Parathyroid adenoma (tissue), 2 donors: ENCODE measurements around the gene UBE2H.
"Not testable (repeated sequence)": the region's sequence is repeated elsewhere in the genome, so short reads cannot be mapped to it uniquely, and the experiment has no call there.

Experiments used
- H2AFZ ChIP-seq: fragments of 300-600 bp; sonication (generic); one replicate; pipeline ENCODE4 v1.7.0; 2017; ENCODE audit warnings: antibody characterized with exemption, mild to moderate bottlenecking
- H3K27ac ChIP-seq: fragments of 300-600 bp; sonication (generic); one replicate; pipeline ENCODE4 v1.7.0; 2017
- H3K27me3 ChIP-seq: fragments of 300-600 bp; sonication (generic); one replicate; pipeline ENCODE4 v1.7.0; 2017; ENCODE audit warnings: low read length; ENCODE audit not compliant: control insufficient read depth, insufficient read depth
- H3K36me3 ChIP-seq: fragments of 300-600 bp; sonication (generic); one replicate; pipeline ENCODE4 v1.7.0; 2017; ENCODE audit warnings: low read length; ENCODE audit not compliant: control insufficient read depth, insufficient read depth
- H3K4me1 ChIP-seq: fragments of 300-600 bp; sonication (generic); one replicate; pipeline ENCODE4 v1.7.0; 2017; ENCODE audit warnings: control low read depth
- H3K4me2 ChIP-seq: fragments of 300-600 bp; sonication (generic); one replicate; pipeline ENCODE4 v1.7.0; 2017; ENCODE audit warnings: low read length
- H3K4me3 ChIP-seq: fragments of 300-600 bp; sonication (generic); one replicate; pipeline ENCODE4 v1.7.0; 2017; ENCODE audit warnings: low read depth, low read length
- H3K79me2 ChIP-seq: fragments of 300-600 bp; sonication (generic); one replicate; pipeline ENCODE4 v1.7.0; 2017; ENCODE audit warnings: control low read depth
- H3K9ac ChIP-seq: fragments of 300-600 bp; sonication (generic); one replicate; pipeline ENCODE4 v1.7.0; 2017; ENCODE audit warnings: mild to moderate bottlenecking
- H3K9me3 ChIP-seq: fragments of 300-600 bp; sonication (generic); one replicate; pipeline ENCODE4 v1.7.0; 2017; ENCODE audit warnings: low read length; ENCODE audit not compliant: control insufficient read depth
- TF ChIP-seq, protein P1 (sequence below): fragments of 300-600 bp; sonication (generic); IDR thresholded peaks from one replicate; pipeline ENCODE4 v1.7.0; 2017; ENCODE audit warnings: antibody characterized with exemption, mild to moderate bottlenecking
- donor health status: primary hyperparathyroidism.

Gene UBE2H

DNA sequence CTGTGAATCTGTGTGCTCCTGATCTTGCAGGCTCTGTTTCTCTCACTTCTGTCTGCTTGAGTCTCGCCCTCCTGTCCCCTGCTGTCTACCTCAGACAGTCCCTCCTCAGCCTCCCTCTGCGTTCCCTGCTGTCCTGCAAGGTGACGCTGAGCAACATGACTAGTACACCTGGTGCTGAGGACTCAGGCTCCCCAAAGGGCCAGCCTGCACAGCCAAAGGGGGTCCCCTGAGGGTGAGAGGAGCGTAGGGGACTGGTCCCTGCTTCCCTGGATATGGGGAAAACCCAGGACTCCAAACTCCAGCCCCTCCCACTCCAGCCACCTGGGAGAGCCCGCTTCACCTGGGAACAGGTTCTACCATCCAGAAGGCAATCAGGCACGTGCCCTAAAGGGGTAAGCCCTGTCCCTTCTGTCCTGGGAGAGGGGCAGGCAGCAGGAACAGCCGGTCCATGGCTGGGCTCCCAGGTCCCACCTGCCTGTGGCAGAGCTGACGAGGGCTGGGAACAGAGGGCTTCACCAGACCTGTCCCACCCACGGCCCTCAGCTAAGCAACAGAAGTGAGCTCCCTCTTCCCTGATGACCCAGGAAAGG is 156.5 kb downstream of the UBE2H start:
- no peak overlapping the region for H3K4me2 ChIP-seq
- H3K27ac ChIP-seq: no peak overlapping the region
- H3K9ac ChIP-seq: no peak overlapping the region
- H3K9me3 ChIP-seq: no peaks in the 10 kb centered on the region
- no peak overlapping the region for H2AFZ ChIP-seq
- H3K27me3 ChIP-seq: no peaks in the 10 kb centered on the region
- TF ChIP-seq, protein P1, sequence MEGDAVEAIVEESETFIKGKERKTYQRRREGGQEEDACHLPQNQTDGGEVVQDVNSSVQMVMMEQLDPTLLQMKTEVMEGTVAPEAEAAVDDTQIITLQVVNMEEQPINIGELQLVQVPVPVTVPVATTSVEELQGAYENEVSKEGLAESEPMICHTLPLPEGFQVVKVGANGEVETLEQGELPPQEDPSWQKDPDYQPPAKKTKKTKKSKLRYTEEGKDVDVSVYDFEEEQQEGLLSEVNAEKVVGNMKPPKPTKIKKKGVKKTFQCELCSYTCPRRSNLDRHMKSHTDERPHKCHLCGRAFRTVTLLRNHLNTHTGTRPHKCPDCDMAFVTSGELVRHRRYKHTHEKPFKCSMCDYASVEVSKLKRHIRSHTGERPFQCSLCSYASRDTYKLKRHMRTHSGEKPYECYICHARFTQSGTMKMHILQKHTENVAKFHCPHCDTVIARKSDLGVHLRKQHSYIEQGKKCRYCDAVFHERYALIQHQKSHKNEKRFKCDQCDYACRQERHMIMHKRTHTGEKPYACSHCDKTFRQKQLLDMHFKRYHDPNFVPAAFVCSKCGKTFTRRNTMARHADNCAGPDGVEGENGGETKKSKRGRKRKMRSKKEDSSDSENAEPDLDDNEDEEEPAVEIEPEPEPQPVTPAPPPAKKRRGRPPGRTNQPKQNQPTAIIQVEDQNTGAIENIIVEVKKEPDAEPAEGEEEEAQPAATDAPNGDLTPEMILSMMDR: no peak
- H3K79me2 ChIP-seq: no peaks in the 10 kb centered on the region
- no peaks in the 10 kb centered on the region for H3K4me1 ChIP-seq
- no peak overlapping the region for H3K4me3 ChIP-seq
- H3K36me3 ChIP-seq: no peaks in the 10 kb centered on the region

DNA sequence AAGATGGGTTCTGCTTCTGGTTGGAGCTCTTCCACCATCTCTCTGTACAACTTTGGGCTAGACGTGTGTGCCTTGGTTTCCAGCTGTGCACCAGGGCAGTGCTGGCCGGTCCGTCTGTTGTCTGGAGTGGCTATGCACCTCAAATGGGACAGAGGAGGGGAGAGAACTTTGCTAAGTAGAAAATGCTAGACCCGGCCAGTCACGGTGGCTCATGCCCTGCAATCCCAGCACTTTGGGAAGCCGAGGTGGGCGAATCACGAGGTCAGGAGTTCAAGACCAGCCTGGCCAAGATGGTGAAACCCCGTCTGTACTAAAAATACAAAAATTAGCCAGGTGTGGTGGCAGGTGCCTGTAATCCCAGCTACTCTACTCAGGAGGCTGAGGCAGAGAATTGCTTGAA is 158.3 kb downstream of the UBE2H start:
- H3K36me3 ChIP-seq, H3K27ac ChIP-seq, H3K9ac ChIP-seq, H3K4me3 ChIP-seq, H3K4me2 ChIP-seq, H2AFZ ChIP-seq, H3K4me1 ChIP-seq, H3K79me2 ChIP-seq, H3K27me3 ChIP-seq, H3K9me3 ChIP-seq: not testable (repeated sequence)

DNA sequence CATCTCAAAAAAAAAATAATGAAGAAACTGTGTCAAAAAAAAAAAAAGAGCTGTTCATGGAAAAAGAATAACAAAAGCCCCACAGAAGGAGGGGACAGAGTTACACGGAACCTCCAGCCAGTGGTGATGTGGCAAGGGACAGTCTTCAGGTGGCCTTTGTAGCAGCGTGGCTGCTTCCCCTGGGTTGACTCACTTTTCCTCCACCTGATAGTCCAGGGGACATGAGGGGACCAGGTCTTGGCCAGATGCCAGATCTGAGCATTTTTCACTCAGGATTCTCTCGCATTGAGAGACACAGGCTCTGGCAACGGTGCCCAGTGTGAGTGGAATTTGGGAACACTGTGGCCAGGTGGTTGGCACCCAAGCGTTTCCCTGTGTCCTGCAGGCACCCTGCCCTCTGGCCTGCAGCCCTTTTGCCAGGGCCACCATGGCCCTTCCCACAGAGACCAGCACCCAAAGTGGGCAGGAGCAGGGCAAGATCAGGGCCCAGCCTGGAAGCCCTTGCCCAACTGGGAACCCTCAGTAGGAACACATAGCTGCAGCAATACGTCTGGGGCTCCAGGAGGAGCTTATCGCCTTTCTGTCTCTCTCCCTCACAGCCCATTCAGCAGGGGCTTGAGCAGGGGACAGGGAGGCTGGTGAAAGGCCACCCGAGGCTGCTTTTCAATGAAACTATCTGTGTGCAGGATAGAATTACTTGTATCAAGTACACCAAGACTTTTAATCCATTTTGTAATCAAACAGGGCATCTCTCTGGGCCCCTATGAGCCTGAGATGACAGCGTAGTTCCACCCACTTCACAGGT is 159.1 kb downstream of the UBE2H start:
- no peaks in the 10 kb centered on the region for H3K36me3 ChIP-seq
- H3K4me1 ChIP-seq: no peaks in the 10 kb centered on the region
- H3K4me2 ChIP-seq: no peak overlapping the region
- no peak overlapping the region for H3K4me3 ChIP-seq
- no peak overlapping the region for H3K9ac ChIP-seq
- H3K79me2 ChIP-seq: no peaks in the 10 kb centered on the region
- H3K9me3 ChIP-seq: no peaks in the 10 kb centered on the region
- H3K27me3 ChIP-seq: no peaks in the 10 kb centered on the region
- TF ChIP-seq, protein P1: no peak
- H2AFZ ChIP-seq: no peak overlapping the region
- H3K27ac ChIP-seq: no peak overlapping the region

DNA sequence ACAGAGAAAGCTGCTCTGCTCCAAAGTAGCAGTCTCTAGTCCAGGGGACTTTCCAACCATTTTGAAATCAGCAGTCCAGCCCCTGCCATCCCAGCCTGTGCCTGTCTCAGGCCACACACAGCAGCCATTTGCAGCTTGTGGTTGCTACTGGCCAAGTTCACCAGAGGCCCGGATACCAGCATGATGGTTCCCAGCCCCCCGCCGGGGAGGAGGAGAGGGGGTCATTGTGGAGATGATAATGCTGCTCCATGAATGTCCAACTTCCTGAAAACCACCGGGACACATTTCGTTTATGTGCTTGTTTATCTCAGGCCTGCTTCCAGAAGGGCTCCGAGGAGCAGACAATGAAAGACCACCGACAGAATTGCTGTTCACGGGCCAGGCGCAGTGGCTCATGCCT is 160.0 kb downstream of the UBE2H start:
- Histone ChIP-seq H3K79me2 (no peaks in the 10 kb centered on the region), H3K27me3 (no peaks in the 10 kb centered on the region), H3K9ac (no peak overlapping the region), H3K36me3 (no peaks in the 10 kb centered on the region), H3K4me1 (no peaks in the 10 kb centered on the region), H3K27ac (no peak overlapping the region), H3K9me3 (no peaks in the 10 kb centered on the region), H3K4me2 (no peak overlapping the region), H2AFZ (no peak overlapping the region), H3K4me3 (no peak overlapping the region)
- TF ChIP-seq, protein P1: no peak

DNA sequence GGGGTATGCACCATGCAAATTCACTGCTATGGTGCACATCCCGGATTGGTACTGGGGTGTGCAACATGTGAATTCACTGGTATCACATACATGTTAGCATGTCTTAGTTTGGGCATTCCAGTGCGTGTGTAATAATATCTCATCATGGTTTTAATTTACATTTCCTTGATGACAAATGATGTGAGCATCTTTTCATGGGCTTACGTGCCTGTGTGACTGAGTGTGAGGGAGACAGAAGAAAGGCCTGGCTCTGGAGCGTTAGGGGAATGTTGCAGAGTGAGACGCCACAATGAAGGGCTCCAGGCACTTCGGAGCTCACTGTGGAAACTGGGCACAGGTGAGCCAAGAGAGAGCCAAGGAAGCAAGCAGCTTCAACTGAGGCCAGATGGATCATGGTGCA is 162.6 kb downstream of the UBE2H start:
- TF ChIP-seq, protein P1: no peak
- Histone ChIP-seq H3K27me3 (no peaks in the 10 kb centered on the region), H3K79me2 (no peaks in the 10 kb centered on the region), H3K9ac (no peak overlapping the region), H3K4me3 (no peak overlapping the region), H3K27ac (no peak overlapping the region), H3K36me3 (no peaks in the 10 kb centered on the region), H3K9me3 (no peaks in the 10 kb centered on the region), H3K4me2 (no peak overlapping the region), H2AFZ (no peak overlapping the region), H3K4me1 (peaks cover 1% of the 10 kb centered on the region)
